ENCODE measurements around the gene FAAP20.
A peak's percentile ranks its signal among the peaks of the same experiment; 100 is the strongest.

DNA sequence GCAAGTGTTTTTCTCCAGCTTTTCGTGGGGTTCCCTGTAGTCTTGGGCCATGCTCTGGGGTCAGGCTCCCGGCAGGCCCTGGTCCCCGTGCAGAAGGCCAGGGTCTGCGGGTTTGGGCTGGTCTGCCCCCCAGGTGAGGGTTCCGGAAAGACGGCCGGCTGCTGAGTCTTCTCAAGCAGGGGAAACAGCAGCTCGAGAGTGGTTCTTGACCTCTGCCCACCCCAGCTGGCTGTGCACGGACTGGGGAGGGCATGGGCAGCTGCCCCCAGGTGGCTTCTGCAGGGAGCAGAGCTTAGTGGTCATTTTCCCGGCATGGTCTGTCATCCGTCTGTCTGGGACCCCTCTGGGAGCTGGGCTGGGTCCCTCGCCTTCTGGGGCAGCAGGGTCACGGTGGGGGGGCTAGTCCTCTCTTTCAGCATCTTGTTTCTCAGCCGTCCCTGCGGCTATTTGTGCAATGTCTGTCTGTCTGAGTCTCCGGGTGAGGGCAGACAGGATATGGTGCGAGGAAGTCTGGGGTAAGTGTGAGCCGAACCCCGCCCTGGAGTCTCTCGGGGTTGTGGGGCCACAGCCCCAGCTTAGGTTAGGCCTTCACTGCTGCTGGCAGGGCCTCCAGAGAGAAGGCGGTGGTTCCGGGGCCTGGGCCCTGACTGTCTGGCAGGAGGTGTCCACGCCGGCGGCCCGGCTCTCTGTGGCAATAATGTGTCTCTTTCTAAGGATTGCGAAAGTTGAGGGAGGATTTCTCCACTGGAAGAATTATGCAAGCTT, 39.6 kb upstream of the FAAP20 start:
- TF ChIP-seq, protein P1, sequence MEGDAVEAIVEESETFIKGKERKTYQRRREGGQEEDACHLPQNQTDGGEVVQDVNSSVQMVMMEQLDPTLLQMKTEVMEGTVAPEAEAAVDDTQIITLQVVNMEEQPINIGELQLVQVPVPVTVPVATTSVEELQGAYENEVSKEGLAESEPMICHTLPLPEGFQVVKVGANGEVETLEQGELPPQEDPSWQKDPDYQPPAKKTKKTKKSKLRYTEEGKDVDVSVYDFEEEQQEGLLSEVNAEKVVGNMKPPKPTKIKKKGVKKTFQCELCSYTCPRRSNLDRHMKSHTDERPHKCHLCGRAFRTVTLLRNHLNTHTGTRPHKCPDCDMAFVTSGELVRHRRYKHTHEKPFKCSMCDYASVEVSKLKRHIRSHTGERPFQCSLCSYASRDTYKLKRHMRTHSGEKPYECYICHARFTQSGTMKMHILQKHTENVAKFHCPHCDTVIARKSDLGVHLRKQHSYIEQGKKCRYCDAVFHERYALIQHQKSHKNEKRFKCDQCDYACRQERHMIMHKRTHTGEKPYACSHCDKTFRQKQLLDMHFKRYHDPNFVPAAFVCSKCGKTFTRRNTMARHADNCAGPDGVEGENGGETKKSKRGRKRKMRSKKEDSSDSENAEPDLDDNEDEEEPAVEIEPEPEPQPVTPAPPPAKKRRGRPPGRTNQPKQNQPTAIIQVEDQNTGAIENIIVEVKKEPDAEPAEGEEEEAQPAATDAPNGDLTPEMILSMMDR (IDR thresholded peaks at IDR 0.05): no peak
- peak; percentile 40 for TF ChIP-seq POLR2A (IDR thresholded peaks at IDR 0.05)
- TF ChIP-seq EP300 (IDR thresholded peaks at IDR 0.05; ENCODE audit: low read depth): no peak
